ENCODE measurements around the gene MPDZ.
A peak's percentile ranks its signal among the peaks of the same experiment; 100 is the strongest.

Gene MPDZ

DNA sequence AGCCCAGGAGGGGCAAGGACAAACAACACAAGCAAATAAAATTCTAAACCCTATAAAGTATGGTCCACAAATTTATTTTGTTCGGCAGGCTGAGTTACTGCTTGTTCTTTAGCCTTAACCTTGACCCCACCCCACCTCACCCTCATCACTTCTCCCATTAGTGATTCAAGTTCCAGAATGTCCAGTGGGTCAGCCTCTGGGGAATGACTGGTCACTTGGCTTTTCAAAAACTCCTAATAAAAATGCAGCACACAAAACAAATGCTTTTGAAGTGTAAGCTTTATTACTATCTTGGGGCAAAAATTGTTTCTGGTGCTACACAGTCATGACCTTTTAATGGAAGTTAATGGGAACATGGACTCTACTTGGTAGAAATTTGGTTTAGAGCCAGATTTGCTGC, 142.1 kb downstream of the MPDZ start:
- DNase-seq (ENCODE audit: low read depth), result no peak

- no peak for DNase-seq (ENCODE audit: low read depth)
These were observed 147.5 kb downstream of the MPDZ start for GRCh38 chr9:13131991-13132390.

- no peak for DNase-seq (ENCODE audit: low read depth)
These were observed 148.1 kb downstream of the MPDZ start for GRCh38 chr9:13131416-13131815.

DNA sequence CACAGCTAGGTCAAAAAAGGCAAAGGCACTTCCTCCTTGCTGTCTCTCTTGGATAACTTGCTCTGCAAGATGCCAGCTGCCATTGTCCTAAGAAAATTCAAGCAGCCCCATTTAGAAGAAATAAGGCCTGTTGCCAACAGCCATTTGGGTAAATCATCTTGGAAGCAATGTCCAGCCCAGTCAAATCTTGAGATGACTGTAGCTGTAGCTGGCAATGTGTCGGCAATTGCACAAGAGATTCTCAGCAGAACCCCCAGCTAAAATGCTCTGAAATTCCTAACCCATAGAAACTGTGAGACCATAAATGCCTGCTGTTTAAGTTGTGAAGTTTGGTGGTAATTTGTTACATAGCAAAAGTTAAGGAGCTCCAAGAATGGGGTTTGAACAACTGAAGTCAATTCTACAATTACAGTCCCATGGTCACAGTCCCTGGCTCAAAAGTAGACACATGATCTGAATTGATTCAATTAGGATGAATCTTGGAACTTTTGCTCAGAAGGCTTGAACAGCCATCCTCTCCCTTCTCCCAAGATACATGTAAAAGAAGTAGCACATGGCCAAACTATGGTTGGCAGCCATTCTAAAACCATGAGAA, 151.1 kb downstream of the MPDZ start:
- DNase-seq (ENCODE audit: low read depth), result no peak

GRCh38 chr9:13127131-13127530, 152.4 kb downstream of the MPDZ start:
- DNase-seq (ENCODE audit: low read depth), result no peak

DNA sequence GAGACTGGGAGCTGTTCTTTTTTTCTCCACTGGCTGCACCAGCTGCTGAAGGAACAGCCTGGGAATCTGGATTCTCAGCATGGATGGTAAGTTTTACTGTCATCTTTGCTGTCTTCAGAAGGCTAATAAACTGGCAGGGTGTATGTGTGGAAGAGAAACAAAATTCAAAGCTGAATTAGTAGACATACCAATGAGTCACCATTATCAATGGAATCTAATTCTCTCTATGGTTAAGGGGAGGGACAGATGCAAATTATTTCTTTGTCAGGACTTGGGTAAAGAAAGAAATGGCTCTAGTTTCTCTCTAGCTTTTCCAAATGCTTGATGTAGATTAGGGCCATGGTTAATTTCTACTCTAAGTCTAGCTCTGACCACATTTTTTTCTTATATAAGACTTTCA, 154.2 kb downstream of the MPDZ start:
- no peak for DNase-seq (ENCODE audit: low read depth)

- DNase-seq (ENCODE audit: low read depth), result no peak
These were observed 156.6 kb downstream of the MPDZ start for GRCh38 chr9:13122756-13123369.

GRCh38 chr9:13118313-13118712, 161.2 kb downstream of the MPDZ start:
- DNase-seq (ENCODE audit: low read depth), result no peak

DNA sequence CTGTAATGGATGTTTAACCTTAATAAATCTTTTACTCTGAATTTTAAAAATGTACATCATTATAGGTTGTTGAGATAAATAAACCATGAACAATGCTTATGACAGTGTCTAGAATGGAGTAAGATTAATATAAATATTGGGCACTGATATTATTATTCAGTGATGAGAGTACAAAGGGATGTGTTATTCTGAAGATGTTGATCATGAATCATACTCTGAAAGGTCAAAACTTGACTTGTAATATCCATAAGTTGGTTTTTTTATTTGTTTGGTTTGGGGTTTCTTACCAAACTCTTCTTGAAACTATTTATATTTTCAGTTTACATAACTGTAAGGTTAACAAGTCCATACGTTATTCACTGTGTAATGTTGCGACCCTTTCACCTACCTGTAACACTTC, 163.2 kb downstream of the MPDZ start:
- DNase-seq (ENCODE audit: low read depth), result no peak

GRCh38 chr9:13113751-13114150, 165.7 kb downstream of the MPDZ start:
- DNase-seq (ENCODE audit: low read depth), result no peak

GRCh38 chr9:13113216-13113615, 166.3 kb downstream of the MPDZ start:
- DNase-seq (ENCODE audit: low read depth), result no peak

DNA sequence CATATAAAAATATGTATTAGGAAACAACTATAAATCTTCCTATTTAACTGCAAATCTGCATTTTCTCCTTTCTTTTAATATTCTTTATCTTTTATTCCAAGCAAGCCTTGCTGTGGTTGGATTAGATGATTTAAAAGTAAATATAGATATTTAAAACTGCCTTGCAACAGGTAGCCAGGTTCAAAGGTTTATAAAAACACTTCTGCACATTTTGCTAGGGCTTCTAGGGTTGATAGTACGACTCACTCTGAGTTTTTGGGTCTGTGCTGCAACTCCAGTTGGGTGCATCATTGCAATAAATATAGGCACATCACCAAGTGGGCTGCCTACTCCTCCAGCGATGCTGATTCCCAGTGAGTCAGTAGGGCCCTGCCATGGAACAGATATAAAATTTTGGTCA, 167.7 kb downstream of the MPDZ start:
- no peak for DNase-seq (ENCODE audit: low read depth)

GRCh38 chr9:13110766-13111417, 168.6 kb downstream of the MPDZ start:
- DNase-seq (ENCODE audit: low read depth), result no peak

DNA sequence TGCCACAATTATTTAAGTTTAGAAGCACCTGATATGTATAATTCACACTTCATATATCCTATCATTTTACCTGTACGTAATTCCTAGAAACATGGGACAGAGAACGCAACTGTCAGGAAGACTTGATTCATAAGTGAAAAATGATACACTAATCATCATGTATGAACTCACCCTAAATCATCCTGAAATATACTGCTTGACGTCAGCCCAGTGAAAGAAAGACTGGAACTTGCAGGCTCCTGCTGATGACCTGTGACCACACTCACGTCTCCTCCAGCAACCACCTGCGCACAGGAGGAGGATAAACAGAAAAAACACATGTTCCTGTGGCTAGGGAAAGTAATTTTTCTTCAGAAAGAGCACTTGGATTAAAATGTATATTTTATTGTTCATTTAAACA, 169.7 kb downstream of the MPDZ start:
- no peak for DNase-seq (ENCODE audit: low read depth)

DNA sequence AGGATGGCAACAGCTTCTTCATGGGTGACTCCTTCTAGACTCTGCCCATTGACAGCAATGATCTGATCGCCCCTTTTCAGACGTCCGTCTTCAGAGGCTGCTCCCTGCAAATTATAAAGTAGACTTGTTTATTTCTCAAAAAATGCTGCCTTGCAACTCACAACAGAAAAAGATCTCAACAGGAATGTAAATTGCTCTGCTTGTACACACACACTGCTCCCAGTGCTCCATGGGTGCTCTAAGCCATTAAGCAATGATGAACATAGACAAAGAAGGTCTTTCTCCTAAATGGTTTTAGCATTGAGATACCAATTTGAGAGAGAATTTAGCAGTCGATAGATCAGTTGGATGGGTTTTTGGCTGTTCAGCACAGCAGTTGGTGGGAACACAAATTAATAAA, 172.5 kb downstream of the MPDZ start:
- no peak for DNase-seq (ENCODE audit: low read depth)

- no peak for DNase-seq (ENCODE audit: low read depth)
These were observed 178.4 kb downstream of the MPDZ start for GRCh38 chr9:13100914-13101572.

- DNase-seq (ENCODE audit: low read depth), result no peak
These were observed 184.4 kb downstream of the MPDZ start for GRCh38 chr9:13095056-13095455.

DNA sequence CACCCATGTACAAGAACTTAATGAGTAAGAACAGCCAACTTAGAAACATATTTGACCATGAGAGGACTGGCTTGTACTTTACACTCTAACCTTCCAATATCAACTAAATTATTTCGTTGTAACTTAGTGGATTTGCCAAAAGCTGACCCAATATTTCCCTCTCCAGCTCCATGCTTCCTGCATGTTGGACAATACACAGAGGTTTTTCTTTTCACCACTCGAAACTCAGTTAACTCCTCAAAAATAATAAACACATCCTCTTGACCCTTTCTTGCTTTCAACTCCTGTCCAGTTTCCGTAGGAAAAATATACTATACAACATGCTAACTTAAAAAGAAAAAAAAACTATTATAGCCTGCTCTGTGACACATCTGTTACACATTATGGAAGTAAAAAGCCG, 188.9 kb downstream of the MPDZ start:
- DNase-seq (ENCODE audit: low read depth), result no peak

GRCh38 chr9:13089666-13090065, 189.8 kb downstream of the MPDZ start:
- no peak for DNase-seq (ENCODE audit: low read depth)

GRCh38 chr9:13088720-13089427, 190.6 kb downstream of the MPDZ start:
- peak; percentile 11 for DNase-seq (ENCODE audit: low read depth)

DNA sequence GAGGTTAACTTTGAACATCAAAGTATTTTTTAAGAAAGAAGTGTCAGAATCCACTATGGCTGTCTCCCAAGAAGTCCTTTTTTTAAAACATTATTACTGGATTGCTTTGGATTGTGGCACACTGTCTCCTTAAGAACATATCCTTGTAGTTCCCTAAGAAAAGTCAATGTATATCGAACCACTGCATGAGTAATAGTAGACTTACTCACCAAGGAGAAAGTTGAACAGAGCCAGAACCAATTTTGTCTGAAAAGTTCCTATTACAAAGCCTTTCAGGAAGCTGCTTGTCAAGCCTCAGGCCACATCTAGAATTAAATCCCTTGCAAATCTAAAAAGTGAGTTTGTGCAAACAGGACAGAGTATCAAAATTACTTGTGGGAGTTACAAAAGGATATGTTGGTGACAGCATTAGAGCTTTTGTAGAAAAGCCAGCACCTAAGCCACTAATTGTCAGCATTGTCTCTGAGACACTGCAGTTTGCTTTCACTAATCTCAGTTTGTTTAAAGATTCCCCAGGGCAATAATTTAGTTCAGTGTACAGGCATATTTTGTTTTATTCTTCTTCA, 195.4 kb downstream of the MPDZ start:
- DNase-seq (ENCODE audit: low read depth), result no peak

GRCh38 chr9:13083366-13083765, 196.1 kb downstream of the MPDZ start:
- no peak for DNase-seq (ENCODE audit: low read depth)
